Endothelial cell of umbilical vein (primary cell): ENCODE results near the gene TRIM40. TPM values are rescaled to one million over a fixed set of nuclear protein-coding genes. Genes with fewer than 3 reads are reported as not detected.

ENCODE experiments used
- BruUV-seq: library from RNA; stranded (reverse); fragments of 400-500 nt; replicated peaks from 2 replicates; lab custom pipeline; 2021; lab: Mats Ljungman, UMichigan
- CTCF ChIA-PET: fragments of 300-600, 350-600 bp; sonication (Branson Sonifier 250); formaldehyde crosslinking; loops from one replicate; lab custom pipeline; 2021; ENCODE audit warnings: antibody characterized with exemption, inconsistent platforms; lab: Charles Lee
- POLR2A ChIA-PET: fragments of 300-600, 350-600 bp; sonication (Branson Sonifier 250); formaldehyde crosslinking; loops from one replicate; lab custom pipeline; 2021; ENCODE audit warnings: antibody characterized with exemption, inconsistent platforms; lab: Charles Lee
- DNase-seq: peaks from one replicate; pipeline ENCODE4 v3.0.0-alpha.2; 2011; ENCODE audit warnings: low read depth, low spot score
- FAIRE-seq: peaks from 2 replicates; lab custom pipeline; 2011; peaks lifted over from hg19 to GRCh38; lab: Jason Lieb, UNC
- H2AFZ ChIP-seq: 2 replicates; pipeline ENCODE4 v1.6.0; 2012; ENCODE audit warnings: low read depth, low read length, control low read depth, inconsistent platforms
- H3K27ac ChIP-seq: 2 replicates; pipeline ENCODE4 v1.5.1; 2011; ENCODE audit warnings: low read depth, mild to moderate bottlenecking, control low read depth, low read length, moderate library complexity; ENCODE audit not compliant: insufficient read depth
- H3K27me3 ChIP-seq, 2 experiments: 2 replicates each; pipeline versions ENCODE4 v1.6.0 to v1.6.1; 2011; ENCODE audit warnings: low read length in 2 of 2, mixed read lengths in 1 of 2; ENCODE audit not compliant: control insufficient read depth in 2 of 2, insufficient read depth in 2 of 2
- H3K36me3 ChIP-seq, 2 experiments: 2 replicates in 1 of 2; 3 replicates in 1 of 2; pipeline ENCODE4 v1.5.1; 2011; ENCODE audit warnings: low read length in 2 of 2, mild to moderate bottlenecking in 1 of 2, moderate library complexity in 1 of 2; ENCODE audit not compliant: control insufficient read depth in 2 of 2, insufficient read depth in 2 of 2; ENCODE audit errors: extremely low read depth in 1 of 2
- H3K4me1 ChIP-seq: 3 replicates; pipeline ENCODE4 v1.5.1; 2011; ENCODE audit warnings: mild to moderate bottlenecking, low read length; ENCODE audit not compliant: control insufficient read depth, insufficient read depth; ENCODE audit errors: extremely low read depth
- H3K4me2 ChIP-seq: 2 replicates; pipeline ENCODE4 v1.6.1; 2011; ENCODE audit warnings: low read length, control low read depth, mixed read lengths; ENCODE audit not compliant: insufficient read depth
- H3K4me3 ChIP-seq, 3 experiments: fragments of 200-600 bp in 1 of 3; sonication (generic), shearing (Covaris generic) in 1 of 3; replicated peaks in 1 of 3; 2 replicates each; pipeline ENCODE4 v1.5.1; 2011 to 2016; ENCODE audit warnings: control low read depth in 3 of 3, low read length in 3 of 3, mild to moderate bottlenecking in 2 of 3, inconsistent platforms in 1 of 3, low read depth in 1 of 3, moderate library complexity in 1 of 3; ENCODE audit not compliant: insufficient read depth in 1 of 3
- H3K79me2 ChIP-seq: 2 replicates; pipeline ENCODE4 v1.6.0; 2012; ENCODE audit warnings: low read length, inconsistent platforms; ENCODE audit not compliant: control insufficient read depth, insufficient read depth
- H3K9ac ChIP-seq: replicated peaks from 2 replicates; pipeline ENCODE3; 2011; ENCODE audit warnings: low read length, control low read depth; ENCODE audit not compliant: insufficient read depth; ENCODE audit errors: extremely low read depth
- H3K9me1 ChIP-seq: replicated peaks from 3 replicates; pipeline ENCODE4 v1.6.0; 2011; ENCODE audit warnings: mild to moderate bottlenecking, low read length; ENCODE audit not compliant: control insufficient read depth, insufficient read depth; ENCODE audit errors: extremely low read depth
- H3K9me3 ChIP-seq: replicated peaks from 2 replicates; pipeline ENCODE4 v1.5.1; 2012; ENCODE audit warnings: low read length, inconsistent platforms; ENCODE audit not compliant: control insufficient read depth, insufficient read depth
- H4K20me1 ChIP-seq: replicated peaks from 2 replicates; pipeline ENCODE3; 2011; ENCODE audit warnings: mild to moderate bottlenecking, low read length; ENCODE audit not compliant: control insufficient read depth, insufficient read depth; ENCODE audit errors: extremely low read depth
- EZH2 ChIP-seq: IDR thresholded peaks from 2 replicates; pipeline ENCODE4 v1.6.1; 2012; ENCODE audit warnings: borderline replicate concordance, low read depth, mild to moderate bottlenecking, moderate library complexity, low read length, inconsistent platforms; ENCODE audit not compliant: severe bottlenecking
- GATA2 ChIP-seq: IDR thresholded peaks from 2 replicates; pipeline ENCODE4 v1.7.0; 2011; ENCODE audit warnings: low read depth, mild to moderate bottlenecking, moderate library complexity, mixed read lengths, low read length; ENCODE audit not compliant: insufficient read length, insufficient read depth
- dilution Hi-C: fragments of 300-500 bp; cut with MboI; formaldehyde crosslinking; loops from one replicate; pipeline ENCODE4 v1.15.0; 2019; ENCODE audit warnings: low sequenced_read_pairs; ENCODE audit not compliant: extremely low pct_ligation_motif_present
- intact Hi-C: fragments of 100-400 bp; cut with micrococcal nuclease; formaldehyde crosslinking; loops from one replicate; pipeline ENCODE4 v1.10.0; 2022
- polyA plus RNA-seq, 4 experiments: library from polyadenylated mRNA; depleted of rRNA in 3 of 4; stranded (reverse) in 3 of 4; unstranded in 1 of 4; fragments of >200 nt; gene quantifications; 2 replicates each; pipeline versions ENCODE4 v1.2.1 to v1.2.3, GENCODE V29; 2011 to 2012; ENCODE audit warnings: missing spikeins in 1 of 4
- total RNA-seq: library from RNA; stranded (reverse); gene quantifications from 2 replicates; pipeline ENCODE4 v1.2.3, GENCODE V29; 2021
- TF ChIP-seq, protein P1 (sequence below): IDR thresholded peaks from 2 replicates; pipeline ENCODE4 v1.6.1; 2011; ENCODE audit not compliant: insufficient read depth, insufficient read length

TRIM40 gene
- total and polyA plus RNA-seq, 2 donors (not counting 3 experiments of a cell fraction or from before 2014, with no cell fraction given): not detected

DNA sequence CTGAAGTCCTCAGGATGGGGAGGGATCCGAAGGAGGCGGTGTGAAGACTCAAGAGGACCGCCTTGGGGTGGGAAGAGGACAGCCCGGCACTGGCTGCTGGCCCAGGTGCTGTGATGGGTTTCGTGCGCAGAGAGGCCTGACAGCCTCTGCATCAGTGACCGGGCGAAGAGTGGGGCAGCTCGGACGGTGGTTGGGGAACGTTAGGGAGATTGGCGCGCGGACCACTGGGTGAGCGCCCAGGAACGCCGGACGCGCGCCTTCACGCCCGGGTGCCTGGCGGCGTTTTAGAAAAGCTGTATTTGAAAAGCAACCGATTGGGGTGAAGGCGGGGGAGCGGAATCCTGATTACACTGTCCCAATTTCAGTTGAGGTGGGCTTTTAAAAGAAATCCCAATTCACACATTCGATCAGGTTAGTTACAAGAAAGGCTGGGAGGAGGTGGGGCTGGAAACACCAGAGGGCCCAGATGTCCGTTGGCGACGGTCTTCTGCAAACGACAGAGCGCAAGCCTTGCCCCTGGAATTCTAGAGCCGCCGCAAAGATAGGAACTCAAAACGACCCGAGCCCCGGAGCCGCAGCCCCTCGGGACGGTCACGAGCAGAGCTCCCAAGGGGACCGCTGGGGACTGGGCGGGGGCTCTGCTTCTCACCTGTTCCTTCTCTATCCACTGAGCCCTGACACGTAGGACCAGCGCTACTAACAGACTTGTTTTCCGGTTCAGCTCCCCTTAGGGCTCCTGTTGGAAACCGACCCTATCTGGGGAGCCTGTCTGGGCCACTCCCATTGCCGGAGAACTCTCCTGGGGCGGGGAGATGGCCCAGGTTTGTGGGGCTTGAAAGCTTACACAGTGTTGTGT, 8.5 kb upstream of the TRIM40 start:
- Histone ChIP-seq H3K4me2 (no peak overlapping the region), H3K9ac (no peak overlapping the region), H3K4me3 (no peak overlapping the region), H3K9me1 (no peaks in the 10 kb centered on the region), H3K9me3 (no peaks in the 10 kb centered on the region), H4K20me1 (no peaks in the 10 kb centered on the region), H3K27me3 (peaks cover 51 to 66% of the 10 kb centered on the region in 2 experiments), H2AFZ (no peak overlapping the region), H3K27ac (no peak overlapping the region), H3K79me2 (no peaks in the 10 kb centered on the region), H3K4me1 (no peaks in the 10 kb centered on the region), H3K36me3 (no peaks in the 10 kb centered on the region)
- DNase-seq: no peak
- FAIRE-seq: no peak
- no TSS peak for BruUV-seq
- dilution Hi-C loops (no loop called here), intact Hi-C loops (no loop called here)
- ChIA-PET CTCF (interaction anchor here (1.2 to 12.2 kb wide), 3 partner anchors 20 to 279 kb away, joined by 3 to 311 read pairs (median 3); no protein-coding TSS in a partner anchor), POLR2A (no interaction called here)
- peak; percentile 38 for TF ChIP-seq EZH2
- TF ChIP-seq GATA2: no peak

GRCh38 chr6:30129265-30130178, 6.4 kb upstream of the TRIM40 start:
- FAIRE-seq: no peak
- Histone ChIP-seq H3K9ac (no peak overlapping the region), H3K9me3 (no peaks in the 10 kb centered on the region), H3K9me1 (no peaks in the 10 kb centered on the region), H4K20me1 (no peaks in the 10 kb centered on the region), H2AFZ (no peak overlapping the region), H3K27me3 (peaks cover 51 to 78% of the 10 kb centered on the region in 2 experiments), H3K36me3 (no peaks in the 10 kb centered on the region), H3K79me2 (no peaks in the 10 kb centered on the region), H3K4me2 (no peak overlapping the region), H3K4me1 (no peaks in the 10 kb centered on the region), H3K4me3 (no peak overlapping the region), H3K27ac (no peak overlapping the region)
- ChIA-PET POLR2A (no interaction called here), CTCF (interaction anchor here (0.6 to 12.2 kb wide), 5 partner anchors 26 to 479 kb away, joined by 3 to 311 read pairs (median 5); no protein-coding TSS in a partner anchor)
- no peak for DNase-seq
- BruUV-seq: no TSS peak
- intact Hi-C loops: loop anchor here (10.0 kb wide), 1 partner anchor 145 kb away; no protein-coding TSS in a partner anchor
- TF ChIP-seq, protein P1, sequence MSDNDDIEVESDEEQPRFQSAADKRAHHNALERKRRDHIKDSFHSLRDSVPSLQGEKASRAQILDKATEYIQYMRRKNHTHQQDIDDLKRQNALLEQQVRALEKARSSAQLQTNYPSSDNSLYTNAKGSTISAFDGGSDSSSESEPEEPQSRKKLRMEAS: no peak
- peak; percentile 50 for TF ChIP-seq EZH2
- dilution Hi-C loops: no loop called here
